ENCODE results near the gene TCF3. TPM values are rescaled to one million over a fixed set of nuclear protein-coding genes. Genes with fewer than 3 reads are reported as not detected.
A peak's percentile ranks its signal among the peaks of the same experiment; 100 is the strongest.

TCF3 gene
- polyA plus RNA-seq, 4 donors: 90.2 to 139 (median 124) TPM

GRCh38 chr19:1613146-1613545 lies 39.3 kb downstream of the TCF3 start:
- no peak for DNase-seq (ENCODE audit: low read depth in 4 of 4, low spot score in 2 of 4)

GRCh38 chr19:1612114-1613086 lies 40.0 kb downstream of the TCF3 start:
- DNase-seq (ENCODE audit: low read depth in 4 of 4, low spot score in 2 of 4): no peak

DNA sequence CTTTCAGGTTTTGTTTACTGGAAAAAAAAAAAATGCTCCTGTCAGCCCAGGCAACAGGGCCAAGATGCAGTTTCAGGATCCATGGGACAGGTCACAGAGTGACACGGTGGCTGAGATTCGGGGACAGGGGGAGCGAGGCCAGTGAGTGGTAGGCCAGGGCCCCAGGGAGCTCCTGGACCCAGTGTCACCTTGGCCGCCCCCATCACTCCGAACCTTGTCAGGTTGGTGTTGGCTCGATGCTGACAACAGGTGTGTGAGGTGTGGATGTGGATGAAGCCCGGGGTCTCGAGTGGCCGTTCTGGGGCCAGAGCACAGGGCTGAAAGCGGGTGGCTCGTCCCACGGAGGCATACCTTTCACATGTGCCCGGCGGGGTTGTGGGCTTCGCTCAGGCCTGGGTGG lies 41.1 kb downstream of the TCF3 start:
- no peak for DNase-seq (ENCODE audit: low read depth in 4 of 4, low spot score in 2 of 4)

- no peak for DNase-seq (ENCODE audit: low read depth in 4 of 4, low spot score in 2 of 4)
Observed at GRCh38 chr19:1610579-1610978, 41.8 kb downstream of the TCF3 start.

DNA sequence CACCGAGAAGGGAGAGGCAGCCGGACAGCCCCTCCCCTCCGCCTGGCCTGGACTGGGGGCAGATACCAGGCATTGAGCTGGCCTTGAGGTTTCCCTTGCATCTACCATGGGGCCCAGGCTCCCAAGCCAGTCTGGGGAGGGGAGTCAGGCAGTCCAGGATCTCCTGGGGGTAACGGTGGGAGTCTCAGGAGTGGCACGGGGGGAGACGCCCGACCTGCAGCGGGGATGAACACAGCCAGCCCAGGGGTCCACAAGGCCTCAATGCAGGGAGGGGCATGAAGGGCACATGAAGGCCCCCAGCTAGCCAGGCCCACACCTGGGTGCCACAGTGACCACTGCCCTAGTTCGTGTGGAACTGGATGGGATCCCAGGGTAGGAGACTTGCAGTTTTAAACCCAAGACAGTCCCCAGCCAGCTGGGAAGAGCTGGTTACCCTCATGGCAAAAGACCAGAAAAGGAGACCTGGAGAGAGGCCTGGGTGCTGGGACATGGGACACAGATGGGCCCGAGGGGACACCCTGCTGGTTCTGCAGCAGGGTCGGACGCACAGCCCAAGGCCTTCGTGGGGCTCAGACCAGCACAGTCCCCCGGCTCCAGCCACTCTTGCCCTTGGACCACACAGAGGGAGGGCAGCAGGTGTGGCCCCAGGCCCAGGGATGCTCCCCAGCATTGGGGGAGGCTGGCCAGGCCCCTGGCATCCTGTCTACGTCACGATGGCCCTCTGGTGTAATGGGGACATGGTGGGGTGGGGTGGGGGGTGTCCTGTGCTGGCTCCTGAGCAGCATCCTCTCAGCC lies 42.5 kb downstream of the TCF3 start:
- no peak for DNase-seq (ENCODE audit: low read depth in 4 of 4, low spot score in 2 of 4)

DNA sequence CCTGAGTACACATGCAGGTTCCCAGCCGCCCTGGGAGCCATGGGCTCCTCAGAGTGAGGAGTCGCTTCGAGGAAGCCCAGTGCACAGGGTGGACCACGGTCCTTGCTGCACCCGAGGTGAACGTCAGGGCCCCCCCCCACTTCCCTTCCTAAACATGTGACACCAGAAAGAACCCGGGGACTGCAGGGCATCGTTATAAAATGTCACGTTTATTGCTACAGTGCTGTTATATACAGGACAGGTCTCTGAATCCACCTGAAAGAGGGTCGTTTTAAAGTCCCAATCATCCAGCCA lies 43.4 kb downstream of the TCF3 start:
- no peak for DNase-seq (ENCODE audit: low read depth in 4 of 4, low spot score in 2 of 4)

DNA sequence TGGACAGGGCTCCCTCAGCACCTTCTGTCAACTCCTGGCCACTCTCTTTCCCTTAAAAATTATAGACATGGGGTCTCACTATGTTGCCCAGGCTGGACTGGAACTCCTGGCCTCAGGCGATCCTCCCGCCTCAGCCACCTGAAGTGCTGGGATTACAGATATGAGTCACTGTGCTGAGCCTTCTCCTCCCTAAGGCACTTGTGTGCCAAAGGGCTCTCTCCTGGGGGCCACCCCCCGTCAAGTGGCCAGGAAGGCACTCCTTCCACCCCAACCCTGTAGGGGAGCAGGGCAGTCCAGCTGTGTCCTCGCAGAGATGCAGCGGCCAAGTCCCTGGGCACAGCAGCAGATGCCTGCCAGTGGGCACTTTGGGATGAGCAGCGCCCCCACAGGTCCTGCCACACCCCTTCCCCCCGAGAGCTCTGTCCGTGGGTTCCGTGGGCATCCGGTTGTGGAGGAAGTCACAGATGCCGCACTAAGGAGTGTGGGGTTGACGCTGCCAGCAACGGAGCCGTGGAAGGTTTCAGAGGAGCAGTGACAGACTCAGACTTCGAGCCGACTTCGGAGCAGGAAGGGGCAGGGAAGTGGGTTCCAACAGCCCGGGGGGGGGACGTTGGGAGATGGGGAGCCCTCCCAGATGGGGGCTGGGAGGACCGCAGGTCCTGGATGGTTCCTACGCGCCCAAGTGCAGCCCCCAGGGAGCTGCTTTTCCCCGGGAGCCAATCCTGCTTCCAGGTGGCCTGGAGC lies 43.9 kb downstream of the TCF3 start:
- no peak for DNase-seq (ENCODE audit: low read depth in 4 of 4, low spot score in 2 of 4)

- DNase-seq (ENCODE audit: low read depth in 4 of 4, low spot score in 2 of 4): no peak
Observed at GRCh38 chr19:1606138-1606651, 46.2 kb downstream of the TCF3 start.

DNA sequence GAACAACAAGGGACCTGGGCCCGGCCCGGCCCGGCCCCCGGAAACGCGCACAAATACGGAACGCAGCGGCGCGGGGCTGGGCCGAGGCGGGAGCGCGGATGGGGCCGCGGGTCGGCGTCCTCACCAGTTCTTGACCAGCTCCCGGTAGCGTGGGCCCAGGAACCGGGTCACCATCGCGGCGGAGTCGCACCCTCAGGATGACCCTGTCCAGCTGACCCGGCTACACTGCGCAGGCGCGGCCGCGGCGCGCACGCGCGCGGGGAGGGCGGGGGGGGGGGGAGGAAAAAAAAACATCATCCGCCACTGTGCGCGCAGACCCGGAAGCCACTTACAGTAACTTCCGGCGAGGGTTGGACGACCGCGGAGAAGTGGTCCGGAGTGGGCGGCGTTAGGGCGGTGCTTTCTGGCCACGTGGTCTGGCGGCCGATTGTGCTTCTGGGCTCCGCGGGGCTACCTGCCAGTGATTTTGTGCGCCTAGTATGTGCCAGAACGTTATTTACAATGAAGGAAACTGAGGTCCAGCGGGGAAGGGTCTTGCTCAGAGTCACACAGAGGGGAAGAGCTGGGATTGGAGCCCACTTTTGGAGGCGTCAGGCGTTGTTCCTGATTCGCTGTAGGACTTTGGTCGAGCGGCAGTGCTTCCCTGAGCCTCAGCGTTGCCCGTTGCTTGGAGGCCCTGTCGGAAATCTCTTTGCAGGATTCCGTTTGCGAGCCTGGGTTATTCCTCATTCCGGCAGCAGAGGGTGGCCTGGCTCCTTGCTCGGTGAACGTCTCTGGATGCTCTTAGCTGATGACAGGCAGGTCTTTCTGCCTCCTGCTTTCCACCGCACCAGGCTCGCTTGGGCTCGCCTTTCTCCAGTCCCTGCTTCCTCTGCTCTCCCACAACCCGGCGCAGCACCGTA lies 46.9 kb downstream of the TCF3 start, which contains the start of gene UQCR11:
UQCR11 (minus strand) TSS at position 227 of the 902 bp plus-strand sequence; CDS start at position 174, 53 bp downstream.
- peak; percentile 85 to 97 (median 89) for DNase-seq (ENCODE audit: low read depth in 4 of 4, low spot score in 2 of 4)

GRCh38 chr19:1602091-1602707 lies 50.2 kb downstream of the TCF3 start:
- DNase-seq (ENCODE audit: low read depth in 4 of 4, low spot score in 2 of 4): no peak

DNA sequence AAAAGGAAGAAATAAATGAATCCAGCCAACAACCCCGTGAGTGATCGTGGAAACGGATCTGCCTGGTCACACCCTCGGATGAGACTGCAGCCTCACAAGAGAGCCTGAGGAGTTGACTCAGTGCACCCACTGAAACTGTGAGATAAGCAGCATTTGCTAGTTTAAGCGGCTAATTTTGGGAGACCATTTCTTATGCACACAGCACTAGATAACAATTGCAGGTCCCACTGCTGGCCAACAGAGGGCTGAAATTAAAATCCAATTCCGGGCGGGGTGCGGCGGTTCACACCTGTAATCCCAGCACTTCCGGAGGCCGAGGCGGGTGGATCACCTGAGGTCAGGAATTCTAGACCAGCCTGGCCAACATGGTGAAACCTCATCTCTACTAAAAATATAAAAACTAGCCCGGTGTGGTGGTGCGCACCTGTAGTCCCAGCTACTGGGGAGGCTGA lies 50.8 kb downstream of the TCF3 start:
- DNase-seq (ENCODE audit: low read depth in 4 of 4, low spot score in 2 of 4): no peak

GRCh38 chr19:1599460-1599846 lies 53.0 kb downstream of the TCF3 start:
- DNase-seq (ENCODE audit: low read depth in 4 of 4, low spot score in 2 of 4): no peak

DNA sequence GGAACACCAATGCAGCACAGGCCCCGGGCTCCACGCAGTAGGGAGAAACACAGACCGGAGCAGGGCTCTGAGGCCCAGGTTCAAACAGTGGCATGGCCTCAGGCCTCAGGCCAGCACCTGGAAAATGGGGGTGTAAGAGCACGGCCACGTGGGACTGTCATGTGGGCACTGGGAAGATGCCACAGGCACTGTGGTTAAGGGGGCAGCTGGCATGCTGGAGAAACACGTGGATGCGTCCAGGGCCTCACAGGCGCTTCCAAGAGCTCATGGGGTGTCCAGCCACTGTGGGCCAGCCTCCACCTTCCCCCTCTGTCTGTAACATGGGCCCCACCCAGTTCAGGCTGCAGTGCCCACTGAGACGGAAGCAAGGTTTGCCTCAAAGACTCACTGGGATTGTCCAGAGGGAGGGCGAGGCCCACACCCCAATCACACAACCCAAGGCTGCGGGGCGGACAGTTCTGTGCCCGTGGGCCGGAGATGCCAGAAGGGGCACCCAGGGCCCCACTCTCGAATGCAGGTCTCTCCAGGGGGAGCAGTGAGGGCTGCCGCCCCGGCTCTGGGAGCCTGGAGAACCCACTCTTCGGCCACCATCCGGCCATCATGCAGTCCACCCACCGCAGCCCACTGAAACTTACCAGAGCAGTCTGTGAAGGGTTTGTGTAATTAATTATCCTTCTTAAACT lies 53.5 kb downstream of the TCF3 start:
- no peak for DNase-seq (ENCODE audit: low read depth in 4 of 4, low spot score in 2 of 4)

DNA sequence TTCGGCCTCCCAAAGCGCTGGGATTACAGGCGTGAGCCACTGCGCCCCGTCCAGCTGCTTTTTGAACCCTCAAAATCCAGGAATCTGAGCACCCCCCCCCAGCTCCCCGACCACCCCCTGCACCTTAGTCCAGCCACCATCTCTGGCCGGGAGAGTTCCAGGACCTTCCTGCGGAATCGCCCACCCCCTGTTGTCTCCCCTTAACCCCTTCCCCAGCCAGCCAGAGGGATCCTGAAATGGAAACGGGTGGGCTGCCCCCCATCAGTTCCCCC lies 59.0 kb downstream of the TCF3 start:
- no peak for DNase-seq (ENCODE audit: low read depth in 4 of 4, low spot score in 2 of 4)

DNA sequence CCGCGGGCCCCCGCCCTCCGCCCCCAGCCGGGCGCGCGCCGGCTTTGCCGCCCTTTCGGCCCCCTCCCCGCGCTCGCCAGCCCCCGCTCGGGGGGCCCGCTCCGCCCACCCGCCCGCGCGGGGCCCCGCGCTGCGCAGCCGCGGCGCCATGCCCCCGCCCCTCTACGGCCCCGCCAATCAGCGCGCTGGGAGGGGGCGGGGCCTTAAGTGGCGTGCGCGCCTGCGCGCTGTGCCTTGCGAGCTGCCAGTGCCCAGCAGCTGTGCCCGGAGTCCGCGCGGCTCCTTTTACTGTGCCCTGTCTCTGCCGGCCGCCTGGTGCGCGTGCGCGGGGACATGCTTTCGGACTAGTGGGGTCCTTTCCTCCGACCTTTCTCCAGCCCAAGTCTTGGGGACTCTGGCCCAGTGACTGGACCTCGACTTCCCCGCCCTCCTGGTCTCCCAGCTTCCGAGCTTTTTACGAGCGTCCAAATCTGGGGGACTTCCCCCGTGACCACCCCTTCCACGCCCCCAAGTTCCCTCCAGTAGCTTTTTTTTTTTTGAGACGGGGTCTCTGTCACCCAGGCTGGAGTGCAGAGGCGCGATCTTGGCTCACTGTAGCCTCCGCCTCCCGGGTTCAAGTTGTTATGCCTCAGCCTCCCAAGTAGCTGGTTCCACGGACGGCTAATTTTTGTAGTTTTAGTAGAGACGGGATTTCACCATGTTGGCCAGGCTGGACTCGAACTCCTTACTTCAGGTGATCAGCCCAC lies 59.5 kb downstream of the TCF3 start, which contains the start of gene MBD3:
MBD3 (minus strand) TSS at position 111 of the 746 bp plus-strand sequence. CDS start 234 bp downstream, outside the sequence.
- DNase-seq (ENCODE audit: low read depth in 4 of 4, low spot score in 2 of 4): peak in 3 of 4 donors; percentile 82 to 90 (median 83)

DNA sequence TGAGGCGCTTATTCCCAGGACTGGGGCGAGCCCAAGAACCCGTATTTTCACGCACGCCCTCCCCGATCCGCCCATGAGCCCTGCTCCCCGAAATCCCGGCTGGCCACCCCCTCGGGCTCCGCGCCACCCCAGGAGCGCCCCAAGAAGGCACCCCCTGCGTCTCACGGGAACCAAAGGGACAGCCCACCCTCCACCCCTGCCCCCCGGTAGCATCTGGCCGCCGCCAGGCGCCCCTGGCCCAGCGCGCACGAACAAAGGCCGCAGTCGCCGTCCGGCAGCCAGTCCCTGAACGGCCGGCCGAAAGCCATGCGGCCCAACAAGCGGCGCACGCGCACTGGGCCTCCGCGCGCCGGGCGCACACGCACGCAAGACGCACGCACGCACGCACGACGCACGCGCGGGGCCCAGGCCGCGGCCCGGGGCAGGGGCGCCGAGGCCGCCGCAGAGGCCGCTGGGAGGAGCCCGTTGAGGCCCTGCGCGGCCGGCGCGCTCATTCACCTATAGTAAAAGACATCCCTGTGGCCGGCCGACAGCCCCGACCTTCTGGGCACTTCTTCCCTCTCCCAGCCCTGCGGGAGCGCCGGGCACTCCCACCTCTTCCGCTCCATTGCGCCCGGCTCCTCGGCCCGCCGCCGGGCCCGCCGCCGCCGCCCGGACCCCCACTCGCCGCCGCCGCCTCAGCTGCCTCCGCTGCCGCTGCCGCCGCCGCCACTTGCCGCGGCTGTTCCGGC lies 60.2 kb downstream of the TCF3 start:
- DNase-seq (ENCODE audit: low read depth in 4 of 4, low spot score in 2 of 4): peak in 3 of 4 donors; percentile 68 to 73 (median 69)

GRCh38 chr19:1591421-1592023 lies 60.9 kb downstream of the TCF3 start:
- DNase-seq (ENCODE audit: low read depth in 4 of 4, low spot score in 2 of 4): no peak

All from left renal cortex interstitium (tissue), 4 donors.